Limb (tissue), 2 donors: Measurements from ENCODE around the gene GPR137B.
A peak's percentile ranks its signal among the peaks of the same experiment; 100 is the strongest.

ENCODE experiments used
- DNase-seq, 2 donors: peaks; one replicate each; pipeline ENCODE4 v3.0.0-alpha.2; 2016; ENCODE audit errors: extremely low spot score in 2 of 2

Gene GPR137B

GRCh38 chr1:236142253-236143103 lies at the start of gene GPR137B:
GPR137B (plus strand) TSS chr1:236142539; CDS start chr1:236142623, 84 bp downstream.
- DNase-seq: peak; percentile 13 to 79

GRCh38 chr1:236092899-236093298 lies 49.4 kb upstream of the GPR137B start:
- no peak for DNase-seq

GRCh38 chr1:236095705-236096520 lies 46.4 kb upstream of the GPR137B start:
- DNase-seq: no peak

GRCh38 chr1:236096660-236097482 lies 45.5 kb upstream of the GPR137B start:
- DNase-seq: peak in 1 of 2 donors; percentile 54

- DNase-seq: no peak
Measured at GRCh38 chr1:236098267-236098666, 44.1 kb upstream of the GPR137B start.

- DNase-seq: peak; percentile 63 to 68
Measured at GRCh38 chr1:236099355-236099974, 42.9 kb upstream of the GPR137B start.

GRCh38 chr1:236100799-236101198 lies 41.5 kb upstream of the GPR137B start:
- DNase-seq: no peak

GRCh38 chr1:236101233-236102200 lies 40.8 kb upstream of the GPR137B start:
- no peak for DNase-seq

GRCh38 chr1:236102611-236103010 lies 39.7 kb upstream of the GPR137B start:
- no peak for DNase-seq

- no peak for DNase-seq
Measured at GRCh38 chr1:236103059-236103458, 39.3 kb upstream of the GPR137B start.

- DNase-seq: peak; percentile 75 to 76
Measured at GRCh38 chr1:236103646-236104218, 38.6 kb upstream of the GPR137B start.

- no peak for DNase-seq
Measured at GRCh38 chr1:236107121-236107907, 35.0 kb upstream of the GPR137B start.

GRCh38 chr1:236108027-236108648 lies 34.2 kb upstream of the GPR137B start:
- DNase-seq: no peak

- no peak for DNase-seq
Measured at GRCh38 chr1:236110137-236110536, 32.2 kb upstream of the GPR137B start.

- no peak for DNase-seq
Measured at GRCh38 chr1:236111527-236112331, 30.6 kb upstream of the GPR137B start.

- no peak for DNase-seq
Measured at GRCh38 chr1:236112332-236112627, 30.1 kb upstream of the GPR137B start.

- no peak for DNase-seq
Measured at GRCh38 chr1:236113324-236114032, 28.9 kb upstream of the GPR137B start.
